Adrenal gland (tissue), 12 donors: Measurements from ENCODE around the gene GON4L. TPM values are rescaled to one million over a fixed set of nuclear protein-coding genes. Genes with fewer than 3 reads are reported as not detected.

Experiments
- DNase-seq, 7 donors: peaks; one replicate each; pipeline ENCODE4 v3.0.0-alpha.2; 2019 to 2020
- H3K27ac ChIP-seq, 5 donors: fragments of 200-600 bp; sonication (generic) in 4 of 5; 1 replicate in 3 of 5; 2 replicates in 2 of 5; pipeline versions ENCODE4 v1.5.1 to v1.8.0; 2016 to 2020; ENCODE audit warnings: mild to moderate bottlenecking in 1 of 5
- H3K27me3 ChIP-seq: fragments of 200-600 bp; 2 replicates; pipeline ENCODE4 v1.8.0; 2021
- H3K36me3 ChIP-seq, 2 donors: fragments of 200-600 bp; replicated peaks in 1 of 2; 1 replicate in 1 of 2; 2 replicates in 1 of 2; pipeline versions ENCODE4 v1.5.1 to v1.8.0; 2018 to 2022
- H3K4me1 ChIP-seq, 2 donors: fragments of 200-600 bp; replicated peaks in 1 of 2; 1 replicate in 1 of 2; 2 replicates in 1 of 2; pipeline versions ENCODE4 v1.5.1 to v1.8.0; 2018 to 2021
- H3K4me3 ChIP-seq, 4 donors: fragments of 200-600 bp; sonication (generic) in 3 of 4; one replicate each; pipeline ENCODE4 v1.5.1; 2016 to 2018
- H3K9me3 ChIP-seq, 3 donors: fragments of 200-600 bp; sonication (generic) in 1 of 3; replicated peaks in 1 of 3; 1 replicate in 2 of 3; 2 replicates in 1 of 3; pipeline versions ENCODE4 v1.5.1 to v1.8.0; 2016 to 2021
- POLR2A ChIP-seq, 2 donors: fragments of 450-650 bp; IDR thresholded peaks; one replicate each; pipeline ENCODE4 v1.6.1; 2017; ENCODE audit warnings: antibody characterized with exemption in 2 of 2, mild to moderate bottlenecking in 2 of 2, moderate library complexity in 1 of 2
- WGBS, 4 donors: extraction: QIAGEN DNeasy Blood & Tissue Kit in 2 of 4; methylation state at CpG; one replicate each; pipeline versions ENCODE4 v1.1.5 to v1.1.7; 2013 to 2017; 5-methylcytosine and 5-hydroxymethylcytosine counted together
- intact Hi-C, 2 donors: fragments of 100-400 bp; cut with DNase I; formaldehyde crosslinking; loops; one replicate each; pipeline versions ENCODE4 v1.14.1 to v1.15.0; 2022 to 2023
- polyA plus RNA-seq, 3 donors: library from polyadenylated mRNA; stranded (reverse); fragments of 200-250 nt in 2 of 3; fragments of 350-450 nt in 1 of 3; fragmentation: Illumina TruSeq in 1 of 3; extraction: RNeasy Lipid Tissue Mini Kit (QIAGEN cat#74804) in 1 of 3; gene quantifications; one replicate each; pipeline ENCODE4 v1.2.3, GENCODE V29; 2013 to 2014
- total RNA-seq, 9 donors: library from RNA; depleted of rRNA in 4 of 9; stranded (reverse); fragments of >200 nt in 4 of 9; fragments of 120-200 nt in 1 of 9; fragmentation: NEBNext Ultra II Directional in 1 of 9; extraction: Animal tissue kit (Norgen Biotek cat#: 25700) in 1 of 9; gene quantifications; one replicate each; pipeline versions ENCODE4 v1.1.0 to v1.2.4, GENCODE V29; 2013 to 2023
- TF ChIP-seq, protein P1 (sequence below), 6 experiments: fragments of 450-650 bp in 4 of 6; fragments of 200-600 bp in 2 of 6; sonication (generic) in 1 of 6; IDR thresholded peaks; 1 replicate in 5 of 6; 2 replicates in 1 of 6; pipeline versions ENCODE4 v1.5.1 to v1.8.0; 2016 to 2021; ENCODE audit warnings: antibody characterized with exemption in 6 of 6, mild to moderate bottlenecking in 2 of 6, moderate library complexity in 1 of 6
- donor health status: healthy with polysubstance abuse.
- donor health status: Bipolar disorder and iron deficiency.
- donor health status: DM: yes; HTN: yes; CAD: no.
- donor health status: DM: no; HTN: no; CAD: no.
- donor health status: DM: no; HTN: no; CAD: no.
- donor health status: DM: yes; HTN: yes; CAD: no.

The GON4L gene
- total and polyA plus RNA-seq, 12 donors: 13.7 to 41.7 (median 35.0) TPM

GRCh38 chr1:155858800-155859233 is 1.8 kb upstream of the GON4L start:
- peak overlapping the region; percentile 63 to 92 (median 79) for H3K27ac ChIP-seq
- peak overlapping the region in 3 of 4 donors; percentile 15 to 53 (median 42) for H3K4me3 ChIP-seq
- TF ChIP-seq, protein P1, sequence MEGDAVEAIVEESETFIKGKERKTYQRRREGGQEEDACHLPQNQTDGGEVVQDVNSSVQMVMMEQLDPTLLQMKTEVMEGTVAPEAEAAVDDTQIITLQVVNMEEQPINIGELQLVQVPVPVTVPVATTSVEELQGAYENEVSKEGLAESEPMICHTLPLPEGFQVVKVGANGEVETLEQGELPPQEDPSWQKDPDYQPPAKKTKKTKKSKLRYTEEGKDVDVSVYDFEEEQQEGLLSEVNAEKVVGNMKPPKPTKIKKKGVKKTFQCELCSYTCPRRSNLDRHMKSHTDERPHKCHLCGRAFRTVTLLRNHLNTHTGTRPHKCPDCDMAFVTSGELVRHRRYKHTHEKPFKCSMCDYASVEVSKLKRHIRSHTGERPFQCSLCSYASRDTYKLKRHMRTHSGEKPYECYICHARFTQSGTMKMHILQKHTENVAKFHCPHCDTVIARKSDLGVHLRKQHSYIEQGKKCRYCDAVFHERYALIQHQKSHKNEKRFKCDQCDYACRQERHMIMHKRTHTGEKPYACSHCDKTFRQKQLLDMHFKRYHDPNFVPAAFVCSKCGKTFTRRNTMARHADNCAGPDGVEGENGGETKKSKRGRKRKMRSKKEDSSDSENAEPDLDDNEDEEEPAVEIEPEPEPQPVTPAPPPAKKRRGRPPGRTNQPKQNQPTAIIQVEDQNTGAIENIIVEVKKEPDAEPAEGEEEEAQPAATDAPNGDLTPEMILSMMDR (IDR thresholded peaks at IDR 0.05): no peak
- TF ChIP-seq POLR2A (IDR thresholded peaks at IDR 0.05): no peak
- peaks cover 7 to 10% of the 10 kb centered on the region in 2 donors for H3K4me1 ChIP-seq
- intact Hi-C loops: no loop called here
- H3K9me3 ChIP-seq: no peaks in the 10 kb centered on the region
- H3K36me3 ChIP-seq: peaks cover 0 to 11% of the 10 kb centered on the region in 2 donors
- H3K27me3 ChIP-seq: no peaks in the 10 kb centered on the region
- WGBS, 4 donors: 39 to 56% (median 47%) methylated on average over 12 of the region's 12 CpGs
- DNase-seq: peak in 6 of 7 donors; percentile 23 to 71 (median 40)

DNA sequence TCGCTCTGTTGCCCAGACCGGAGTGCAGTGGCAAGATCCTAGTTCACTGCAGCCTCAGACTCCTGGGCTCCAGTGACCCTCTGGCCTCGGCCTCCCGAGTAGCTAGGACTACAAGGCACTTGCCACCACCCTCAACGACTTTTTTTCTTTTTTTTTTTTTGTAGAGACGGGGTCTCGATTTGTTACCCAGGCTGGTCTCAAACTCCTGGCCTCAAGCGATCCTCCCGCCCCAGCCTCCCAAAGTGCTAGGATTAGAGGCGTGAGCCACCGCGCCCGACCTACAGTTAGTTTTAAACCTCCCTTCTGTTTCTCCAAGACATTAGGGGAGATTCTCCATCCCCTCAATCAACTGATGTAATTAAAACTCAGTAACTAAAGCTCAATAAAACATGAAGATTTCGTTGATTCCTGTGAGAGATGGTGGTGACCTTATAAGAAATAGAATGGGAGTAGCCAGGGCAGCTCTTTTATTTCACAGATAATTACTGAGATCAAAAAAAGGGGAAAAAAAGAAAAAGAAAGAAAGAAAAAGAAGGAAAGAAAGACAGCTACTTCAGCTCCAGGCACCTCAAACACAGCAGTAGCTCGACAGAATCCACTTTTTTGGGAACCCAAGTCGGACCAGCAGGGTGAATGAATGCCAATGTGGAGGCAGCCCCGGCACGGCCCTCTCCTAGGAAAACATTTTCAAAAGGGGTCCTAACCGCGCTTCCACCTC is 598 bp downstream of the GON4L start:
- Histone ChIP-seq H3K27ac (peak overlapping the region in 4 of 5 donors; percentile 53 to 89 (median 75)), H3K36me3 (peaks cover 0 to 29% of the 10 kb centered on the region in 2 donors), H3K4me3 (peak overlapping the region in 3 of 4 donors; percentile 36 to 64 (median 48)), H3K4me1 (peaks cover 7 to 10% of the 10 kb centered on the region in 2 donors), H3K9me3 (no peaks in the 10 kb centered on the region), H3K27me3 (no peaks in the 10 kb centered on the region)
- peak in 1 of 7 donors; percentile 48 for DNase-seq
- TF ChIP-seq POLR2A (IDR thresholded peaks at IDR 0.05): no peak
- TF ChIP-seq, protein P1 (IDR thresholded peaks at IDR 0.05): no peak
- whole genome bisulfite sequencing, 4 donors: 47 to 51% (median 49%) methylated on average over 20 of the region's 20 CpGs
- intact Hi-C loops: no loop called here

GRCh38 chr1:155850345-155850744 is 6.7 kb downstream of the GON4L start:
- WGBS, 4 donors: 86 to 95% (median 91%) methylated on average over 3 of the region's 3 CpGs
- intact Hi-C loops: no loop called here
- TF ChIP-seq, protein P1 (IDR thresholded peaks at IDR 0.05): no peak
- TF ChIP-seq POLR2A (IDR thresholded peaks at IDR 0.05): no peak
- Histone ChIP-seq H3K4me1 (peaks cover 0 to 5% of the 10 kb centered on the region in 2 donors), H3K27ac (no peak overlapping the region), H3K9me3 (no peaks in the 10 kb centered on the region), H3K27me3 (no peaks in the 10 kb centered on the region), H3K4me3 (no peak overlapping the region), H3K36me3 (peaks cover 0 to 37% of the 10 kb centered on the region in 2 donors)
- DNase-seq: peak in 1 of 7 donors; percentile 10

DNA sequence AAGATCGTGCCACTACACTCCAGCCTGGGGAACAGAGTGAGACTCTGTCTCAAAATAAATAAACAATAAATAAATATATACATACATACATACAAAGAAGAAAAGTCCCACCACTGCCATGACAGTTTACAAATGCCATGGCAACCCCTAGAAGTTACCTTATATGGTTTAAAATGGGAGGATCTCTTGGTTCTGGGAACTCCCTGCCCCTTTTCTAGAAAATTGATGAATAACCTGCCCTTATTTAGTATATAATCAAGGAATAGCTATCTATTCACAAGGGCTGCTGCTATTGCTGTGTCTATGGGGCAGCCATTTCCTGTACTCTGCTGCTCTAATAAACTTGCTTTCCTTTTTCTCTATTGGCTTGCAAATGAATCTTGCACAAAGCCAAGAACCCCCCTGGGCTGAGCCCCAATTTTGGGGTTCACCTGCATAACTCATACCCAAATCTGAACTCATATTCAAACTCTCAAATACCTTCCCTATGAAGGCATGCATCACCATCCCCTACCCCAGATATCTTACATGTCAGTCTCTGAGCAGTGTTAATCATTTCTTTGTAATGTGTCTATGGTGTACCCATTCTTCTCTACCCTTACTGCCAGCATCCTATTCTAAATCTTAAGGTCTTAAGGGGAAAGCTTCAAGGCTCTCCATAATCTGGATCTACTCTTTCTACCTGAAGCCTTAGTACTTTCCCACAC is 9.0 kb downstream of the GON4L start:
- H3K4me3 ChIP-seq: no peak overlapping the region
- intact Hi-C loops: loop anchor here in 1 of 2 donors (10.0 kb wide), 1 partner anchor 67 kb away; the partner anchor contains the start of gene RIT1
- peak in 1 of 7 donors; percentile 2 for DNase-seq
- TF ChIP-seq, protein P1 (IDR thresholded peaks at IDR 0.05): no peak
- H3K27me3 ChIP-seq: no peaks in the 10 kb centered on the region
- no peaks in the 10 kb centered on the region for H3K9me3 ChIP-seq
- WGBS, 4 donors: 94 to 100% (median 100%) methylated on average over 1 of the region's 1 CpG
- H3K36me3 ChIP-seq: peaks cover 0 to 23% of the 10 kb centered on the region in 2 donors
- no peak overlapping the region for H3K27ac ChIP-seq
- peaks cover 0 to 5% of the 10 kb centered on the region in 2 donors for H3K4me1 ChIP-seq
